B cell (primary cell): ENCODE results near the gene MYO19. TPM values are rescaled to one million over a fixed set of nuclear protein-coding genes. Genes with fewer than 3 reads are reported as not detected.

ENCODE experiments used
- ATAC-seq: fragments of 200-7000 bp; cut with Tn5 transposase; one replicate; pipeline ENCODE4 v1.10.0; 2021; ENCODE audit warnings: low read depth, mild to moderate bottlenecking, moderate number of reproducible peaks, moderate library complexity
- CTCF ChIA-PET: fragments of 350-600 bp; sonication (Branson Sonifier 250); formaldehyde crosslinking; loops from one replicate; lab custom pipeline; 2021; ENCODE audit warnings: antibody characterized with exemption, inconsistent platforms; lab: Charles Lee
- POLR2A ChIA-PET: fragments of 350-600 bp; sonication (Branson Sonifier 250); formaldehyde crosslinking; loops from one replicate; lab custom pipeline; 2021; ENCODE audit warnings: antibody characterized with exemption; lab: Charles Lee
- DNase-seq: peaks from one replicate; pipeline ENCODE4 v3.0.0; 2013
- H2AFZ ChIP-seq: 2 replicates; pipeline ENCODE4 v1.6.1; 2012; ENCODE audit warnings: mild to moderate bottlenecking, low read depth, low read length; ENCODE audit not compliant: insufficient read depth, poor library complexity, severe bottlenecking
- H3K27ac ChIP-seq, 2 donors: 1 replicate in 1 of 2; 2 replicates in 1 of 2; pipeline ENCODE4 v1.5.1; 2012 to 2013; ENCODE audit warnings: low read length in 2 of 2, mild to moderate bottlenecking in 2 of 2, moderate library complexity in 1 of 2
- H3K27me3 ChIP-seq, 4 experiments: fragments of 200-600 bp in 1 of 4; sonication (generic) in 1 of 4; replicated peaks in 1 of 4; 1 replicate in 2 of 4; 2 replicates in 2 of 4; pipeline versions ENCODE4 v1.6.1 to v1.7.0; 2013 to 2016; ENCODE audit warnings: low read length in 3 of 4, mild to moderate bottlenecking in 2 of 4, mixed read lengths in 1 of 4, moderate library complexity in 1 of 4; ENCODE audit not compliant: insufficient read depth in 4 of 4, control insufficient read depth in 3 of 4; ENCODE audit errors: control extremely low read depth in 1 of 4
- H3K36me3 ChIP-seq, 2 experiments: replicated peaks in 1 of 2; 1 replicate in 1 of 2; 2 replicates in 1 of 2; pipeline versions ENCODE4 v1.6.1 to v1.7.1; 2013; ENCODE audit warnings: low read length in 1 of 2; ENCODE audit not compliant: insufficient read depth in 2 of 2, control insufficient read depth in 1 of 2; ENCODE audit errors: control extremely low read depth in 1 of 2, extremely low read depth in 1 of 2
- H3K4me1 ChIP-seq, 2 donors: fragments of 200-600 bp in 1 of 2; sonication (generic) in 1 of 2; 1 replicate in 1 of 2; 2 replicates in 1 of 2; pipeline versions ENCODE4 v1.5.1 to v1.6.1; 2013 to 2017; ENCODE audit warnings: low read length in 2 of 2; ENCODE audit not compliant: control insufficient read depth in 2 of 2, insufficient read depth in 2 of 2
- H3K4me2 ChIP-seq: replicated peaks from 2 replicates; pipeline ENCODE3; 2012; ENCODE audit warnings: mild to moderate bottlenecking, low read depth, low read length; ENCODE audit not compliant: poor library complexity, severe bottlenecking
- H3K4me3 ChIP-seq, 5 experiments: fragments of 200-600 bp in 1 of 5; sonication (generic) in 1 of 5; 1 replicate in 3 of 5; 2 replicates in 2 of 5; pipeline versions ENCODE4 v1.5.1 to v1.7.0; 2011 to 2016; ENCODE audit warnings: low read length in 4 of 5, mild to moderate bottlenecking in 4 of 5, low read depth in 2 of 5, control low read depth in 1 of 5, moderate library complexity in 1 of 5; ENCODE audit not compliant: insufficient read depth in 1 of 5; ENCODE audit errors: control extremely low read depth in 1 of 5, extremely low read depth in 1 of 5
- H3K79me2 ChIP-seq: fragments of 200-600 bp; sonication (generic); one replicate; pipeline ENCODE4 v1.6.0; 2016; ENCODE audit warnings: low read length; ENCODE audit not compliant: control insufficient read depth, insufficient read depth
- H3K9ac ChIP-seq: fragments of 200-600 bp; sonication (generic); 2 replicates; pipeline ENCODE4 v1.6.1; 2017; ENCODE audit warnings: mild to moderate bottlenecking, low read length, moderate library complexity
- H3K9me3 ChIP-seq, 3 donors: one replicate each; pipeline versions ENCODE4 v1.6.1 to v1.7.1; 2013; ENCODE audit warnings: low read length in 2 of 3; ENCODE audit not compliant: control insufficient read depth in 2 of 3, insufficient read depth in 1 of 3; ENCODE audit errors: control extremely low read depth in 1 of 3
- H4K20me1 ChIP-seq: 2 replicates; pipeline ENCODE4 v1.6.0; 2012; ENCODE audit warnings: mild to moderate bottlenecking, low read length; ENCODE audit not compliant: insufficient read depth, control insufficient read depth, poor library complexity, severe bottlenecking
- H3K27ac Mint-ChIP-seq: one replicate; pipeline ENCODE4 v1.8.0; 2021; ENCODE audit warnings: mixed read lengths
- H3K27me3 Mint-ChIP-seq: one replicate; pipeline ENCODE4 v1.8.0; 2021; ENCODE audit warnings: mixed read lengths
- H3K4me1 Mint-ChIP-seq: one replicate; pipeline ENCODE4 v1.8.0; 2021; ENCODE audit warnings: mixed read lengths
- H3K4me3 Mint-ChIP-seq: one replicate; pipeline ENCODE4 v1.8.0; 2021; ENCODE audit warnings: mixed read lengths
- H3K9me3 Mint-ChIP-seq: one replicate; pipeline ENCODE4 v1.8.0; 2022; ENCODE audit warnings: mixed read lengths; ENCODE audit not compliant: insufficient read depth
- EZH2 ChIP-seq: IDR thresholded peaks from 2 replicates; pipeline ENCODE4 v1.6.1; 2012; ENCODE audit warnings: borderline replicate concordance, low read depth, mild to moderate bottlenecking, moderate library complexity, low read length; ENCODE audit not compliant: insufficient read depth, poor library complexity, severe bottlenecking
- WGBS: methylation state at CpG from one replicate; pipeline ENCODE4 v1.1.5; 2013; ENCODE audit warnings: missing lambda C conversion rate; ENCODE audit not compliant: insufficient coverage; 5-methylcytosine and 5-hydroxymethylcytosine counted together
- intact Hi-C: fragments of 100-400 bp; cut with micrococcal nuclease; formaldehyde crosslinking; loops from one replicate; pipeline ENCODE4 v1.10.0; 2022
- polyA plus RNA-seq: library from polyadenylated mRNA; depleted of rRNA; stranded (reverse); fragments of >200 nt; gene quantifications from 2 replicates; pipeline ENCODE4 v1.2.3, GENCODE V29; 2012
- total RNA-seq, 2 donors: library from RNA; stranded (reverse); fragments of 120-200 nt in 1 of 2; gene quantifications; 1 replicate in 1 of 2; 2 replicates in 1 of 2; pipeline versions ENCODE4 v1.2.3 to v1.2.4, GENCODE V29; 2013 to 2022
- TF ChIP-seq, protein P1 (sequence below): fragments of 200-600 bp; IDR thresholded peaks from one replicate; pipeline ENCODE4 v1.8.0; 2022; ENCODE audit warnings: antibody characterized with exemption, mild to moderate bottlenecking

Gene MYO19
- total and polyA plus RNA-seq, 2 donors (not counting 1 experiment from before 2014, with no cell fraction given), result 65.7 to 88.7 TPM

DNA sequence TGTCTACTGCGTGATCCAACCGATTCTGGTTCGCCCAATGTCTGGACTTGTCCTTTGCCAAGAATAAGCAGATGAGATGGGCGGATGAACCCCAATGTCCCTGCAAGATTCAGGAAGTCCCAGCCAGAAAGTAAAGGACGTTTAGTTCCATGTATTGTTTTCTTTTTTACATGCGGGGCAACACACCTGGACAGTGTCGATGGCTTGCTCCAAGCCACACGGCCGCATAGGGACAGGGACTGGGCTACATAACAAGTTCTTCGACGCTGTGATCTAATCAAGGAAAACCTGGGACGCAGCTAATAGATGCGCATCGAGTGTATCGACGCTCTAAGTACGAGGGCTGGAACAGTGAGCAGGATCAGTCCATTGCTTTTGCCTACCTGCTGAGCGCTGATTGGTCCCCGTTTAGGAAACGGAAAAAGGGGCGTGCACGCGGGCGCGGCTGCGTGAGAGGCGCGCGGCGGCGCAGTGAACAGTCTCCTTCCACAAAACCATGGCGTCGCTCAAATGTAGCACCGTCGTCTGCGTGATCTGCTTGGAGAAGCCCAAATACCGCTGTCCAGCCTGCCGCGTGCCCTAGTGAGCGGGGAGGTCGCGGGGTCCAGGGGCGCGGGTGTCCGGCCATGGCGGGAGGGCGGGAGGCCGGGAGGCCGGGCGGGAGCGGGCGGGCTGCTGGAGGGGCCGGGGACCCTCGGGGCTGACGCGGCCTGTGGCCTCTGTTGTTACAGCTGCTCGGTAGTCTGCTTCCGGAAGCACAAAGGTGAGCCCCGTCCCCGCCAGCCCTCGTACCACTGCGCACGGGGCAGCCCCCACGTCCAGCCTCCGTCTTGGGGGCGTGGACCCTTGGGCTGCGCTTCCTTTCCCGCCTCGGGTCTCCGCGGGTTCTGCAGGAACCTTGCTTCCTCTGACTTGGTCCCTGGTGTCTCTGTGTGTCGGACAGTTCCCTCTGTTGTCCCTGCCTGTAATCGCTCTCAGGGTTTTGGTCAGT, 48.2 kb downstream of the MYO19 start, which contains the start of gene ZNHIT3:
ZNHIT3 (plus strand) TSS at position 478 of the 991 bp plus-strand sequence; CDS start at position 497, 19 bp downstream.
- TF ChIP-seq, protein P1, sequence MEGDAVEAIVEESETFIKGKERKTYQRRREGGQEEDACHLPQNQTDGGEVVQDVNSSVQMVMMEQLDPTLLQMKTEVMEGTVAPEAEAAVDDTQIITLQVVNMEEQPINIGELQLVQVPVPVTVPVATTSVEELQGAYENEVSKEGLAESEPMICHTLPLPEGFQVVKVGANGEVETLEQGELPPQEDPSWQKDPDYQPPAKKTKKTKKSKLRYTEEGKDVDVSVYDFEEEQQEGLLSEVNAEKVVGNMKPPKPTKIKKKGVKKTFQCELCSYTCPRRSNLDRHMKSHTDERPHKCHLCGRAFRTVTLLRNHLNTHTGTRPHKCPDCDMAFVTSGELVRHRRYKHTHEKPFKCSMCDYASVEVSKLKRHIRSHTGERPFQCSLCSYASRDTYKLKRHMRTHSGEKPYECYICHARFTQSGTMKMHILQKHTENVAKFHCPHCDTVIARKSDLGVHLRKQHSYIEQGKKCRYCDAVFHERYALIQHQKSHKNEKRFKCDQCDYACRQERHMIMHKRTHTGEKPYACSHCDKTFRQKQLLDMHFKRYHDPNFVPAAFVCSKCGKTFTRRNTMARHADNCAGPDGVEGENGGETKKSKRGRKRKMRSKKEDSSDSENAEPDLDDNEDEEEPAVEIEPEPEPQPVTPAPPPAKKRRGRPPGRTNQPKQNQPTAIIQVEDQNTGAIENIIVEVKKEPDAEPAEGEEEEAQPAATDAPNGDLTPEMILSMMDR, result no peak
- TF ChIP-seq EZH2, result no peak

More for the DNA sequence above, 48.2 kb downstream of the MYO19 start, which contains the start of gene ZNHIT3:
- Histone ChIP-seq H3K36me3 (peaks cover under 1 to 3% of the 10 kb centered on the region in 2 experiments), H3K4me2 (peak within 1 kb of the TSS; percentile 92), H4K20me1 (peaks cover 14% of the 10 kb centered on the region), H2AFZ (peak within 1 kb of the TSS; percentile 88), H3K27me3 (peaks cover 0 to 16% (median 13%) of the 10 kb centered on the region in 4 experiments), H3K9ac (peak within 1 kb of the TSS; percentile 90), H3K4me1 (peaks cover 31 to 38% of the 10 kb centered on the region in 2 donors), H3K79me2 (peaks cover 67% of the 10 kb centered on the region), H3K9me3 (peaks cover 0 to 4% (median 0%) of the 10 kb centered on the region in 3 donors), H3K27ac (peak within 1 kb of the TSS; percentile 56 to 83), H3K4me3 (peak within 1 kb of the TSS; percentile 59 to 95 (median 86))
- H3K27me3 Mint-ChIP-seq, result peaks cover 10% of the 10 kb centered on the region
- peak; percentile 89 for ATAC-seq
- peak within 1 kb of the TSS; percentile 99 for H3K4me3 Mint-ChIP-seq
- DNase-seq, result peak; percentile 93
- peak within 1 kb of the TSS; percentile 99 for H3K27ac Mint-ChIP-seq
- no peaks in the 10 kb centered on the region for H3K9me3 Mint-ChIP-seq
- under 1% methylated on average over 70 of the region's 73 CpGs for WGBS
- peaks cover 44% of the 10 kb centered on the region for H3K4me1 Mint-ChIP-seq
- CTCF ChIA-PET, result interaction anchor here (1.3 to 6.4 kb wide), 7 partner anchors 58 to 722 kb away, joined by 3 to 38 read pairs (median 4); no protein-coding TSS in a partner anchor
- intact Hi-C loops, result loop anchor here (1.0 to 10.0 kb wide), 5 partner anchors 48 to 1258 kb away; partner anchors contain the start of genes AATF, C17orf50, HNF1B and MYO19
- POLR2A ChIA-PET, result interaction anchor here (1.1 to 1.4 kb wide), 3 partner anchors 38 to 511 kb away, joined by 3 to 8 read pairs (median 3); partner anchors contain the start of gene GGNBP2
